ENCODE results near the gene C5AR2.
"Not testable (repeated sequence)": the region's sequence is repeated elsewhere in the genome, so short reads cannot be mapped to it uniquely, and the experiment has no call there.

Gene C5AR2

GRCh38 chr19:47380559-47380958 is 48.6 kb downstream of the C5AR2 start:
- H3F3A ChIP-seq (ENCODE audit: control insufficient read depth, insufficient read depth) = peaks cover 20% of the 10 kb centered on the region
- H3K4me3 ChIP-seq (ENCODE audit: low read length) = no peak overlapping the region
- no peak for TF ChIP-seq EZH2phosphoT487 (IDR thresholded peaks at IDR 0.05; ENCODE audit: borderline replicate concordance, low read length)
- no peak for TF ChIP-seq CTCF (IDR thresholded peaks at IDR 0.05; ENCODE audit: low read depth, low read length, poor library complexity, severe bottlenecking)
- H4K20me1 ChIP-seq (ENCODE audit: control insufficient read depth, insufficient read depth, low read depth, low read length) = no peaks in the 10 kb centered on the region
- no peaks in the 10 kb centered on the region for H3K27me3 ChIP-seq (ENCODE audit: control insufficient read depth, low read length)
- H3K4me2 ChIP-seq (ENCODE audit: low read length) = peak overlapping the region; percentile 71
- no peaks in the 10 kb centered on the region for H3K9me3 ChIP-seq (ENCODE audit: control insufficient read depth, insufficient read depth, low read length)
- H3K79me2 ChIP-seq (ENCODE audit: control insufficient read depth, low read length) = no peaks in the 10 kb centered on the region
- no peaks in the 10 kb centered on the region for H3K9me2 ChIP-seq (replicated peaks; ENCODE audit: control insufficient read depth, low read length)
- peak overlapping the region; percentile 91 for H3K27ac ChIP-seq (ENCODE audit: low read depth, low read length)
- H3K36me3 ChIP-seq (ENCODE audit: control insufficient read depth, low read length) = peaks cover 55% of the 10 kb centered on the region
- peaks cover 53% of the 10 kb centered on the region for H3K4me1 ChIP-seq (ENCODE audit: control insufficient read depth, low read length)

- Histone ChIP-seq H3K4me1 (ENCODE audit: control insufficient read depth, low read length) (peaks cover 53% of the 10 kb centered on the region), H3K27me3 (ENCODE audit: control insufficient read depth, low read length) (no peaks in the 10 kb centered on the region), H3K79me2 (ENCODE audit: control insufficient read depth, low read length) (no peaks in the 10 kb centered on the region), H3F3A (ENCODE audit: control insufficient read depth, insufficient read depth) (peaks cover 20% of the 10 kb centered on the region), H3K4me3 (ENCODE audit: low read length) (peak overlapping the region; percentile 36), H3K9me3 (ENCODE audit: control insufficient read depth, insufficient read depth, low read length) (no peaks in the 10 kb centered on the region), H3K27ac (ENCODE audit: low read depth, low read length) (peak overlapping the region; percentile 91), H3K4me2 (ENCODE audit: low read length) (peak overlapping the region; percentile 71), H3K36me3 (ENCODE audit: control insufficient read depth, low read length) (peaks cover 50% of the 10 kb centered on the region), H3K9me2 (replicated peaks; ENCODE audit: control insufficient read depth, low read length) (no peaks in the 10 kb centered on the region), H4K20me1 (ENCODE audit: control insufficient read depth, insufficient read depth, low read depth, low read length) (no peaks in the 10 kb centered on the region)
- TF ChIP-seq EZH2phosphoT487 (IDR thresholded peaks at IDR 0.05; ENCODE audit: borderline replicate concordance, low read length) = no peak
- TF ChIP-seq CTCF (IDR thresholded peaks at IDR 0.05; ENCODE audit: low read depth, low read length, poor library complexity, severe bottlenecking) = no peak
These were observed 49.1 kb downstream of the C5AR2 start for GRCh38 chr19:47381121-47381520.

GRCh38 chr19:47381653-47382279 is 49.8 kb downstream of the C5AR2 start:
- Histone ChIP-seq H3K27me3 (ENCODE audit: control insufficient read depth, low read length) (no peaks in the 10 kb centered on the region), H3K27ac (ENCODE audit: low read depth, low read length) (peak overlapping the region; percentile 91), H3K4me2 (ENCODE audit: low read length) (peak overlapping the region; percentile 71), H3K79me2 (ENCODE audit: control insufficient read depth, low read length) (no peaks in the 10 kb centered on the region), H3F3A (ENCODE audit: control insufficient read depth, insufficient read depth) (peaks cover 20% of the 10 kb centered on the region), H3K4me3 (ENCODE audit: low read length) (peak overlapping the region; percentile 36), H3K36me3 (ENCODE audit: control insufficient read depth, low read length) (peaks cover 43% of the 10 kb centered on the region), H3K9me3 (ENCODE audit: control insufficient read depth, insufficient read depth, low read length) (no peaks in the 10 kb centered on the region), H3K4me1 (ENCODE audit: control insufficient read depth, low read length) (peaks cover 53% of the 10 kb centered on the region), H3K9me2 (replicated peaks; ENCODE audit: control insufficient read depth, low read length) (no peaks in the 10 kb centered on the region), H4K20me1 (ENCODE audit: control insufficient read depth, insufficient read depth, low read depth, low read length) (no peaks in the 10 kb centered on the region)
- no peak for TF ChIP-seq EZH2phosphoT487 (IDR thresholded peaks at IDR 0.05; ENCODE audit: borderline replicate concordance, low read length)
- no peak for TF ChIP-seq CTCF (IDR thresholded peaks at IDR 0.05; ENCODE audit: low read depth, low read length, poor library complexity, severe bottlenecking)

GRCh38 chr19:47383890-47384289 is 51.9 kb downstream of the C5AR2 start:
- H3K27me3 ChIP-seq (ENCODE audit: control insufficient read depth, low read length); H4K20me1 ChIP-seq (ENCODE audit: control insufficient read depth, insufficient read depth, low read depth, low read length); H3K79me2 ChIP-seq (ENCODE audit: control insufficient read depth, low read length); H3K9me3 ChIP-seq (ENCODE audit: control insufficient read depth, insufficient read depth, low read length); H3K4me3 ChIP-seq (ENCODE audit: low read length); H3K9me2 ChIP-seq (replicated peaks; ENCODE audit: control insufficient read depth, low read length): not testable (repeated sequence)
- H3K4me1 ChIP-seq (ENCODE audit: control insufficient read depth, low read length) = peaks cover 73% of the 10 kb centered on the region
- H3K36me3 ChIP-seq (ENCODE audit: control insufficient read depth, low read length) = peaks cover 34% of the 10 kb centered on the region
- peak overlapping the region; percentile 91 for H3K27ac ChIP-seq (ENCODE audit: low read depth, low read length)
- H3K4me2 ChIP-seq (ENCODE audit: low read length) = peak overlapping the region; percentile 19; the same call in 1 of the 2 replicates
- peaks cover 20% of the 10 kb centered on the region for H3F3A ChIP-seq (ENCODE audit: control insufficient read depth, insufficient read depth)

GRCh38 chr19:47384533-47384932 is 52.6 kb downstream of the C5AR2 start:
- not testable (repeated sequence) for H3K9me3 ChIP-seq (ENCODE audit: control insufficient read depth, insufficient read depth, low read length); H3K79me2 ChIP-seq (ENCODE audit: control insufficient read depth, low read length); H3K27ac ChIP-seq (ENCODE audit: low read depth, low read length); H3K4me3 ChIP-seq (ENCODE audit: low read length); H4K20me1 ChIP-seq (ENCODE audit: control insufficient read depth, insufficient read depth, low read depth, low read length); H3K9me2 ChIP-seq (replicated peaks; ENCODE audit: control insufficient read depth, low read length); H3K27me3 ChIP-seq (ENCODE audit: control insufficient read depth, low read length); H3K4me2 ChIP-seq (ENCODE audit: low read length)
- Histone ChIP-seq H3K4me1 (ENCODE audit: control insufficient read depth, low read length) (peaks cover 74% of the 10 kb centered on the region), H3K36me3 (ENCODE audit: control insufficient read depth, low read length) (peaks cover 29% of the 10 kb centered on the region), H3F3A (ENCODE audit: control insufficient read depth, insufficient read depth) (peaks cover 25% of the 10 kb centered on the region)

GRCh38 chr19:47386582-47386981 is 54.6 kb downstream of the C5AR2 start:
- not testable (repeated sequence) for H3K27me3 ChIP-seq (ENCODE audit: control insufficient read depth, low read length); H3K27ac ChIP-seq (ENCODE audit: low read depth, low read length); H3K9me2 ChIP-seq (replicated peaks; ENCODE audit: control insufficient read depth, low read length); H3K4me3 ChIP-seq (ENCODE audit: low read length); H3K9me3 ChIP-seq (ENCODE audit: control insufficient read depth, insufficient read depth, low read length); H3K4me2 ChIP-seq (ENCODE audit: low read length); H3K79me2 ChIP-seq (ENCODE audit: control insufficient read depth, low read length); H3K36me3 ChIP-seq (ENCODE audit: control insufficient read depth, low read length); H4K20me1 ChIP-seq (ENCODE audit: control insufficient read depth, insufficient read depth, low read depth, low read length)
- H3K4me1 ChIP-seq (ENCODE audit: control insufficient read depth, low read length) = peaks cover 74% of the 10 kb centered on the region
- H3F3A ChIP-seq (ENCODE audit: control insufficient read depth, insufficient read depth) = peaks cover 31% of the 10 kb centered on the region

Data from DOHH2 (cell line).